GM21447 (cell line): Measurements from ENCODE around the gene NUP50.
"Not testable (repeated sequence)": the region's sequence is repeated elsewhere in the genome, so short reads cannot be mapped to it uniquely, and the experiment has no call there.

Source experiments
- ATAC-seq: cut with Tn5 transposase; IDR thresholded peaks from one replicate; pipeline ENCODE4 v1.9.1; 2021; ENCODE audit not compliant: unreplicated experiment

Gene NUP50

GRCh38 chr22:45159652-45160462, 3.9 kb upstream of the NUP50 start:
- ATAC-seq, result no peak

- no peak for ATAC-seq
These were observed 1.2 kb upstream of the NUP50 start for GRCh38 chr22:45162531-45162930.

DNA sequence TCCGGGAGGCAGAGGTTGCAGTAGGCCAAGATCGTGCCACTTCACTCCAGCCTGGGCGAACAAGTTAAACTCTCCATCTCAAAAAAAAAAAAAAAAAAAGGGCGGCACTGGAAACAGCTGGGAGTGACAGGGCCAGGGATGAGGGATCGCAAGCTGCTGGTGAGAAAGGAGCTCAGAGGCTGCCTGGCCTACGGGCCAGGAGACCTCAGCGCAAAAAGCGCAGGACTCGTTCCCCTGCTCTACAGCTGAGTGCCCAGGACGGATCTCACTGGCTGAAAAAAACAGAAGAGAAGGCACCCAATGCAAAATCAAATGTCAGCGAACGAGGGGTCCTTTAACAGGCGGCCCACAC, 650 bp upstream of the NUP50 start:
- ATAC-seq, result no peak

- ATAC-seq, result peak; percentile 35
These were observed 754 bp downstream of the NUP50 start for GRCh38 chr22:45164270-45165088.

DNA sequence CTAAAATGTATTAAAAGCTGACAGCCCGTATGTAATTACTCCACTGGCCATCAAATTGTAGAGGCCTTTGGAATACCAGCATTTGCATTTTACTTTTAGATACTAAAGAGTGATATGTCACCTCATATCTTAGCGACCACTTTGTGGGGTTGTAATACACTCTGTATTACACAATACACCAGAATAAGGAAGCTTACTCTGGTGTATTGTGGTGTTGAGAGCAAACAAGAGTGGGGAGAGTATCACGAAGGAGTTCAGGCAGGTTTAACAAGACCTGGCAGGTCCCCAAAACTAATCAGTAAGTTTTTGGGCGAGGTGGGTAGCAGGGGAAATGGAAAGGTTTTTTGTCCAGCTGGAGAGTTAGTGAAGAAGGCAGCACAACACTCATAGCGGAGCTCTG, 3.2 kb downstream of the NUP50 start:
- no peak for ATAC-seq

DNA sequence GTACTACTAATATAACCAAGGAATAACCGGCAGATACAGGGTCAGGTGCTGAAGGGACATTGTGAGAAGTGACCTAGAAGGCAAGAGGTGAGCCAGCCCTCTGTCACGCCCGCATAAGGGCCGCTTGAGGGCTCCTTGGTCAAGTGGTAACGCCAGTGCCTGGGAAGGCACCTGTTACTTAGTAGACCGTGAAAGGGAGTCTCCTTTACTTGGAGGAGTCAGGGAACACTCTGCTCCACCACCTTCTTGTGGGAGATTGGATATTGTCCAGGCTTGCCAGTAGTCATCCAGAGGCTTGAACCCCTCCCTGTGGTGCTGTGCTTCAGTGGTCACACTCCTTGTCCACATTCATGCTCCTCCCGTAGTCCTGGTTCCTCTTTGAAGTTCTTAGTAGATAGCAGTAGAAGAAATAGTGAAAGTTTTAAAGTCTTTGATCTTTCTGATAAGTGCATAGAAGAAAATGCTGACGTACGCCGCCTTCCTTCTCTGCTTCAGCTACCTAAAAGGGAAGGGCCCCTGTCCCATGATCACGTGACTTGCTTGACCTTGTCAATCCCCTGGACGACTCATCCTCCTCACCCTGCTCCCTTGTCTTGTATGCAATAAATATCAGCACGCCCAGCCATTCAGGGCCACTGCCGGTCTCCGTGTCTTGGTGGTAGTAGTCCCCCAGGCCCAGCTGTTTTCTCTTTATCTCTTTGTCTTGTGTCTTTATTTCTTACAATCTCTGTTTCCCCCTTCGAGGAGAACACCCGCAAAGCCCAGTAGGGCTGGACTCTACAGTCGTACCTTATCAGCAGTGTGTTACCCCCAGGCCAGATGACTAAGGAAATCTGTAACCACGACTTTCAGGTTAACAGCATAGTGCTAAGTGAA, 6.1 kb downstream of the NUP50 start:
- ATAC-seq, result no peak

GRCh38 chr22:45171830-45172229, 8.1 kb downstream of the NUP50 start:
- no peak for ATAC-seq

GRCh38 chr22:45172881-45173585, 9.3 kb downstream of the NUP50 start:
- ATAC-seq, result no peak

DNA sequence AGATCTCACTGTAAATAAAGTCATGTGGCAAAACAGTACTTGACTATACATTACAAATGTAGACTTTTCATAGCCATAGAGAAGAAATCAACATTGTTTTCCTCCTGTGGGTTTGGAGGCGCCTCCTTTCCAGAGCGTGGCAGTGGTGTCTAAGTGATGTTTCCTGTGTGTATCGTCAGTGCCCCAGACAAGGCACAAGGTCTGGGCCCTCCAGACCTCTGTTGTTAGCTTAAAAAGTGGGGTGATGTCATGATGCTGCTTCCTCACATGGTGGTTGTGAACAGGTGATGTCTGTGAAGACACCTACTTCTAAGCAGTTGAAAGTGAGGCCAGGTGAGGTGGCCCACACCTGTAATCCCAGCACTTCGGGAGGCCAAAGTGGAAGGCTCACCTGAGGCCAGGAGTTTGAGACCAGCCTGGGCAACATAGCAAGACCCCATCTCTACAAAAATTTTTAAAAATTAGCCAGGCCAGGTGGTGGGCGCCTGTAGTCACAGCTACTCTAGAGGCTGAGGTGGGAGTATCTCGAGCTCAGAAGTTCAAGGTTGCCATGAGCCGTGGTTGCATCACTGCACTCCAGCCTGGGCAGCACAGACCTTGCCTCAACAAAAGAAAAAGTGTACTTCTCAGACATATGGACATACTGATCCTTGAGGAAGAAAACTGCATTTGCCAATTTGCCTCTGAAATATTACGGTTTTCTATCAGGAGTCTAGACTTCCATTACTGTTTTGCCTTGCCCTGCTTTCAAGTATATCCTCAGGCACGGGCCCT, 15.7 kb downstream of the NUP50 start:
- no peak for ATAC-seq

GRCh38 chr22:45180146-45180679, 16.5 kb downstream of the NUP50 start:
- no peak for ATAC-seq

DNA sequence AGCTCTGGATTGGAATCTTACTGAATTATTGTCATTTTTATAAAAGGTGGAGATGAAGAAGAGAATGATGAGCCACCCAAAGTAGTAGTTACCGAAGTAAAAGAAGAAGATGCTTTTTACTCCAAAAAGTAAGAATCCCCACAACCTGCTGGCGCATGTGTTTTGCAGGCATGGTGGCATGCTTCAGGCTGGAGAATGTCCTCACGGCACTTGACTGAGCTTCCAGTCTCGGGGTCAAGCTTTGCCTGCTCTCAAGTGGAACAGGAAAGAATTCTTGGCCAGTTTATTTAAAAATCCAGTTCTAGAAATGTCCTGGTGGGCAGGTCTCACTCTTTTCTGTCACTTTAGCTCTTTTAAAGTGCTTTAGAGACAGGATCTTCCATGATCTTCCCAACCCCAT, 17.5 kb downstream of the NUP50 start:
- no peak for ATAC-seq

DNA sequence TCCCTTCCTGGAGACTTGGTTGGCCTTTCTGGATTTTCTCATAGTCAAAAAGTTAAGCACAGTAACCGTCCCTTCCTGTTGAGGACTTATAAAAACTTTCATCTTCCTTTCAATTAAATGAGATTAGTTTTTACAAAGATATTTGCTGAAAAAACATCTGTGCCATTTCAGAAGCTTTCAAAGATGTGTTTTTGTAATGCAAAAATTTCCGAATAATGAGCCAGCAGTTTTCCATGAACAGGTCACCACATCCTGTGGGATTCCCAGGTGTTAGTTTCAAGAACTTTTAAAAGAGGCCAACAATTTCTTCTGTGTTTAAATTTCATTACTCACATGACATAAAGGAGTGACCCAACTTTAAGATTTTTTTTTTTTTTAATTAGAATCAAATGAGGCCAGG, 18.0 kb downstream of the NUP50 start:
- ATAC-seq, result no peak

DNA sequence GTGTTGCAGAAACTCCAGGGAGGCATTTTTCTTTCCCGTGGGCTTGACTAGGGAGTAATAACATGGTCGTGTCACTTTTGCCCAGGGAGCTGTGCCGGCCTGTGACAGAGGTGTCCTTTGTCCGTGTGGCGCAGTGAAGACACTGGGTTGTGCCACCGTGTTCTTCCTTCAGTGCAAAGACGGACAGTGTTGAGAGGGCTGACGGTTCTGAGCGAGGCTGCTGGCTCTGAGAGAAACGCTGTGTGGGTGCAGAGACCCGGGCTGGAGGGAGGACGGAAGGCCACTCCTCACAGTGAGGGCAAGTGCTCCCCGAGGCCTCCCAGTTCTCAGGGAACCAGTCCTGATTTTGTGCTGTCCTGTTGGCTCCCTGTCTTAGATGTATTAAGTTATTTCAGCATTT, 20.2 kb downstream of the NUP50 start:
- no peak for ATAC-seq

DNA sequence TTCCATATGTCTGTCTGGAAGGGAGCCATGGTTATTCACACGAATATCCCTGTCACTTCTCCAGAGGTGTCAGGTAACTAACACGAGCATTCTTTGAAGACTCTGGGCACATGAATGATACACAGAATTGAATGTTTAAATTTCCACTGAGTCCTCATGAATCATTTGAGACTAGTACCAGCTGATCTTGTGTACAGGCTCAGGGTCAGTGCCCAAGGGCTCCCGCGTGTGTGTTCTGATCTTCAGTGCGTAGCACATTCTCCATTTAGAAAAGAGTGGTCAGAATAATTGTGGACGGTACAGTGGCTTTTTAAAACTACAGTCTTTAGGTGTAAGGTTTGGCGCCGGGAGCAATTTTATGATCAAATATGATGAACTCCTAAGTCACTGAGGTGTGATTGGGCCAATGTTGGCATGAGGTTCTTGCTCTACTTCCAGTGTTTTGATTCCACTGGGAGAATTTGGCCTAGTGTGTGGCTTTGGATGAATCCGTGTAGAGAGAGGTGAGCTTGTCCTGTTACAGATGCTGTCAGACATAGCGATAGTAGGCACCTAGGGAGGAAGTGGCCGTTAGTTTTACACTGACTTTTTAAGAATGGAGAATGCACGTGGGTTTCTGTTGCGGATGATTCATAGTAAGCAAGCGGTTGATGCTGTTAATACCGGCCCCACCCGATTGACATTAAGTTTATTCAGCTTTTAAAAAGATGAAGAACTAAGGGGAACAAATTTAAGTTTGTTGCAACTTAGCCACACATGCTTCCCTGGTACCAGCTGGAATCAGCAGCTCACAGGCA, 22.2 kb downstream of the NUP50 start:
- no peak for ATAC-seq

DNA sequence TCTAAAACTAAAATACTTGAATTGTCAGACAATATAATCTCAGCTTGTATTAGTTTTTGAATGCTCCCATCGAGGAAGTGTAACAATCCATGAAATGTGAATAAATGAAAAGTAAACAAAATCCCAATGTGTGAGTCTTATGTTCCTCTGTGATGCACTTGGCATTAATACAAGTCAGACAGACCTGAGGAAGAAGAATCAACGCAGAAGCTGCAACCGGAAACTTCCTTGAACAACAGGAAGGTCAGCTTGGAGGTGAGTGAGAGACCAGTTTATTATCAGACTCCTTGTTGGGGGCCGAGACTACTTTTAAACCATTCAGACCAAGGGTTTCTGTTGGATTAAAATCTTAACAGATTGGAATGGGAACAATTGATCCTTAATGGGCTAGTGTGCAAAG, 24.2 kb downstream of the NUP50 start:
- ATAC-seq, result no peak

DNA sequence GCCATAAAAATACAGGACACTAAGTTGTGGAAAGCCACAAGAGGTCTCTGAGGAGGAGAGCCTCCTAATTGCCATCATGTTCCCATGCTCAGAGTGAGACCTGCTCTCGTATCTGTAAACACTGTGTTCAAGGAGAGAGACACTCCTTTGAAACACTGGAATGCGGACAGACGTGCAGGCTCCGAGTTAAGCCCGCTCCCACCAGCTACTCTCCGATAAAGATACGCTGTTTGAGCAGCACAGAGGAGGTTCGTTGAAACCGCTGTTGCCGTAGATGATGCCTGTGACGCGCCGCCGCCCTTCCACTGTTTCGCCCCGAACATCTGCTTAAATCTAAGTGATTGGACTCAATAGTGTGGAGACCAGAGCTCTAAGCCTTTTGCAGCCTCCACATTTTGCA, 25.1 kb downstream of the NUP50 start:
- no peak for ATAC-seq

DNA sequence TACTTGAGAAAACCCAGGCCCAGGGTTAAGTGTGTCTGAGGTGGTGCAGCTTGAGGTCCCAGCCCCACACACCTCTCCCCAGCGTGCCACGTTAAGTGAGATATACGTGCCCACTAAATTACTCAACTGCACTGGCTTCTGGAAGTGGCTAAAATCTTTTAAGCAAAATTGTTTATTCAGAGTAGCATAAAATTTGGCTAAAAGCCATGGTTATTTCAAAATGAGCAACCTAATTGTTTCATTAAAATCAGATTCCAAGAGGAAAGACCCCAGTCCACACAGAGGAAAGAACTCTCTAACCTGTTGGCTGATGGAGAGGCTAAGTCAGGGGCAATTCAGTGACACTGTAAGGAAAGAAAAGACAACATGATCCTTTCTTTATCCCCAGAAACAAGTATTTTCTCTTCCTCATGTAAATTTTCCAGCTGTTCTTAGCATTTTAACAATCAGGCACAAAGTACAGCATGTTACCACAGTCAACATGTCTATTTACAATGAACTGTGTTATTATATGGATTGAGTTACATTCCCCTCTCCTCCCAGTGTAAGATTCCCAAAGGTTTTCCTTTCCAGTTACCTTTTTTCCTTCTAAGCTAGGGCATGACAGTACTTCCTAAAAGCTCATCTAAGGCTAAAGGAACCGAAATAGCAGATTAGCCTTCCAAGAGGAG, 26.6 kb downstream of the NUP50 start:
- ATAC-seq, result no peak

- ATAC-seq, result not testable (repeated sequence)
These were observed 28.0 kb downstream of the NUP50 start for GRCh38 chr22:45191746-45192145.
